Adipose tissue (tissue), 3 donors: ENCODE results near the gene SLC37A2. TPM values are rescaled to one million over a fixed set of nuclear protein-coding genes. Genes with fewer than 3 reads are reported as not detected.

Experiments used
- H3K27ac ChIP-seq: one replicate; pipeline ENCODE4 v1.5.1; 2013; ENCODE audit warnings: low read depth, low read length
- WGBS, 3 donors: extraction: QIAGEN DNeasy Blood & Tissue Kit; methylation state at CpG; one replicate each; pipeline ENCODE4 v1.1.7; 2013; 5-methylcytosine and 5-hydroxymethylcytosine counted together
- polyA plus RNA-seq, 3 donors: library from polyadenylated mRNA; stranded (reverse); fragments of 200-250 nt; gene quantifications; one replicate each; pipeline ENCODE4 v1.2.3, GENCODE V29; 2013
- donor health status: healthy with polysubstance abuse.
- donor health status: Bipolar disorder and iron deficiency.
- donor health status: healthy.

Gene SLC37A2
- polyA plus RNA-seq, 3 donors, result 0.64 to 2.4 (median 1.8) TPM

GRCh38 chr11:125129316-125129993, 66.3 kb downstream of the SLC37A2 start:
- no peak overlapping the region for H3K27ac ChIP-seq
- WGBS, 3 donors, result 68 to 74% (median 72%) methylated on average over 22 of the region's 22 CpGs

- 44 to 60% (median 58%) methylated on average over 1 of the region's 1 CpG for WGBS, 3 donors
- no peak overlapping the region for H3K27ac ChIP-seq
Measured at GRCh38 chr11:125132071-125132470, 69.0 kb downstream of the SLC37A2 start.

- WGBS, 3 donors, result 80 to 88% (median 84%) methylated on average over 7 of the region's 7 CpGs
- no peak overlapping the region for H3K27ac ChIP-seq
Measured at GRCh38 chr11:125132596-125132995, 69.5 kb downstream of the SLC37A2 start.

- no peak overlapping the region for H3K27ac ChIP-seq
Measured at GRCh38 chr11:125136001-125136400, 72.9 kb downstream of the SLC37A2 start.

- no peak overlapping the region for H3K27ac ChIP-seq
- WGBS, 3 donors, result 85 to 94% (median 92%) methylated on average over 8 of the region's 8 CpGs
Measured at GRCh38 chr11:125138966-125139365, 75.9 kb downstream of the SLC37A2 start.

- 42 to 59% (median 57%) methylated on average over 3 of the region's 3 CpGs for WGBS, 3 donors
Measured at GRCh38 chr11:125139778-125140177, 76.7 kb downstream of the SLC37A2 start.

More at GRCh38 chr11:125139778-125140177, 76.7 kb downstream of the SLC37A2 start:
- H3K27ac ChIP-seq, result no peak overlapping the region

Other genes with a start within 250 kb of the SLC37A2 start
- 10 to 100 TPM in 2 of 3 donors, 1 to 10 TPM in 1; 5.2 to 44.8 (median 21.7) TPM for gene ROBO3, start 197.9 kb upstream of the SLC37A2 start, polyA plus RNA-seq
- gene ROBO4, start 165.4 kb upstream of the SLC37A2 start, polyA plus RNA-seq, result 10 to 100 TPM in 2 of 3 donors, 1 to 10 TPM in 1; 3.7 to 61.0 (median 41.9) TPM
- 1 to 10 TPM in 1 of 3 donors, under 1 TPM in 2; 0.28 to 2.3 (median 0.34) TPM for gene HEPN1, start 144.1 kb upstream of the SLC37A2 start, polyA plus RNA-seq
- gene HEPACAM, start 127.3 kb upstream of the SLC37A2 start, polyA plus RNA-seq, result 10 to 100 TPM in 1 of 3 donors, 1 to 10 TPM in 2; 2.6 to 19.6 (median 4.7) TPM
- gene CCDC15, start 109.1 kb upstream of the SLC37A2 start, polyA plus RNA-seq, result 1 to 10 TPM in 1 of 3 donors, under 1 TPM in 2; 0.43 to 1.7 (median 0.60) TPM
- gene TMEM218, start 48.3 kb downstream of the SLC37A2 start, polyA plus RNA-seq, result 10 to 100 TPM; 18.0 to 37.5 (median 31.9) TPM
- gene PKNOX2, start 101.4 kb downstream of the SLC37A2 start, polyA plus RNA-seq, result 1 to 10 TPM in 2 of 3 donors, under 1 TPM in 1; 0.77 to 3.5 (median 1.3) TPM